CD4-positive, alpha-beta T cell treated with Interleukin-4 for 1 hour (primary cell): ENCODE measurements around the gene ITGA8.
A peak's percentile ranks its signal among the peaks of the same experiment; 100 is the strongest.
"Not testable (repeated sequence)": the region's sequence is repeated elsewhere in the genome, so short reads cannot be mapped to it uniquely, and the experiment has no call there.

Experiments used
- DNase-seq, 2 donors: peaks; one replicate each; pipeline ENCODE4 v3.0.0-alpha.2; 2020 to 2022

Gene ITGA8

GRCh38 chr10:15719899-15720634 lies at the start of gene ITGA8:
ITGA8 (minus strand) TSS chr10:15719922; CDS start chr10:15719771, 151 bp downstream.
- no peak for DNase-seq

GRCh38 chr10:15764892-15765454 lies 45.3 kb upstream of the ITGA8 start:
- no peak for DNase-seq

DNA sequence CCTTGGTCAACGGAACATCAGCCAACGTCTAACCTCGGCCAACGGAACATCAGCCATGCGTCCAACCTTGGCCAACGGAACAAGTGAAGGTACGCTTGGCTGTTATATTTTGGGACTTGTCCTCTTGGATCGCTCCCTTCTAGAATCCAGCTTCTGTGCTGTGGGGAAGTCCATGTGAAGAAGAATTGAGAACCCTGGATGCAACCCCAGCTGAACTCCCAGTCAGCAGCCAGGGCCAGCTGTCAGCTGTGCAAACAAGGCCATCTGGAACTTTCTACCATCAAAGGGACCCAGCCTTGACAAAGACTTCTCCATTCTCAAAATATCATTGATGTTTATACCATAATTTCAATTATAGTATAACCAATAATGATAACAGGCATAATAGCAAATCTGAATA lies 43.3 kb upstream of the ITGA8 start:
- no peak for DNase-seq

- not testable (repeated sequence) for DNase-seq
These were observed 42.5 kb upstream of the ITGA8 start for GRCh38 chr10:15762239-15762638.

GRCh38 chr10:15761224-15761623 lies 41.5 kb upstream of the ITGA8 start:
- DNase-seq: not testable (repeated sequence)

GRCh38 chr10:15760681-15761080 lies 41.0 kb upstream of the ITGA8 start:
- no peak for DNase-seq

DNA sequence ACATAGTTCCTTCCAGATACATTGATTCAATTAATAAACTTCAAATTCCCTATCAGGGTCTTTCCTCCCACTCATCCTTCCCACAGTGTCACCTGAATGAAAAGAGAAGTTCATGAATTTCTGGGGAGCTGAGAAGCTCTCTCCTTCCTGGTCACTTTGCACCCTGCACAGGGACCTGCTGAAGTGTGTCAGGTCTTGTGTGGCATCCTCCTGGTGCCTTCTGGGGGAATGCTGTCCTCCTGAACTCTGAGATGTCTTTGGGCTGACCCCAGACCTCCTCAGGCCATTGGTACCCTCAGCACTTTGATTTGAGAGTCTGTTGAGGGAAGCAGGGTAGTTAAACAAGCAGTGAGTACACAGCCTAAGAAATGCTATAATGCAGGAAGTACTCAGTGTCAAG lies 39.5 kb upstream of the ITGA8 start:
- DNase-seq: no peak

DNA sequence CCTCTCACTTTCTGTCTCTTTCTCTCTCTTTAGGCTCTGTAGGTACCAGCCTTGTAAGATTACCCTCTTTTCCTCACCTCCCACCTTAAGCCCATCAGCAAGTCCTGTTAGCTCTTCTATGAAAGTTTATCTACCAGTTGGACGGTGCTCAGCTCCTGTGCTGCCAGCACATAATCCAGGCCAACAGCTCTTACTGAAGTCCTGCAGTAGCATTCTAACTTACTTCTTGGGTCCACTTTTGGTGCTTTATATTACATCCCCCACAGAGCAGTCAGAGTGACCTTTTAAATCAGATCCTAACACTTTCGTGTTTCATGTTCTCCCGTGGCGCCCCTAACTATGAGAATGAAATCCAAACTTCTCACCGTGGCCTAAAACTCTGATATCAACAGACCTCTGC lies 38.9 kb upstream of the ITGA8 start:
- DNase-seq: no peak

DNA sequence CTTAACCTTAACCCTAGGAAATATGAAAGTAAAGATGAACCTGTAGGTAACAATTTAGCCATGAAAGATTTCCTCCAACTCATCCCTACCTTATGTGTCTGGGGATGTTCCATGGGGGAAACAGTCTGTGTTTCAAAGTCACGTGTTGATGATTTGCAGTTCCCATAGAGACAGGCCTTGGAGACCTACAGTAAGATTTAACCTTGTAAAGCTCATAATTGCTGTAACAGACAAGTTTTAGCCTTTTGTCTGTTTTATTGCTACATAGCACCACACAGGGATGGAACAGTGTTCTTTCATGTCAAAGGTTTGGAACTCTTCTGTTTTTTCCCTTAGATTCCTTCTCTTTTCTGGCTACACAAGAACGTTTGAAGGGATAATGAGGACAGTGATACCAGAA lies 35.2 kb upstream of the ITGA8 start:
- no peak for DNase-seq

DNA sequence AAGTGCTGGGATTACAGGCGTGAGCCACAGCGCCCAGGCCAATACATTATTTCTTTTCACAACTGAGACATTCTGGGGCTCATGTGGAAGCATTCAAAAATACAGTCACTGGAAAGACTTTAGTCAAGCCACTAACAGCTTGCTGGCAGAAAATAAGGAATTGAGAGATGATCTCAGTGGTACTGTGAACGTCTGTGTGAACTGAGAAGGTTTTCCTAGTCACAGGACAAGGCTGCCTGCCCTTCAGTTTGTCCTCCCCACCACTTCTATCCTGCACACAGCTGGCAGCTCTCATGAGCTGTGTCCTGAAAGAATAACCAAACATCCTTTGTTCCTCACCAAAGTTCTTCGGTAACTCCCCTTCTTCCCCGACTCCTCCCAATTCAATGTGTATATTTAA lies 31.3 kb upstream of the ITGA8 start:
- DNase-seq: no peak

- no peak for DNase-seq
These were observed 28.4 kb upstream of the ITGA8 start for GRCh38 chr10:15748126-15748525.

DNA sequence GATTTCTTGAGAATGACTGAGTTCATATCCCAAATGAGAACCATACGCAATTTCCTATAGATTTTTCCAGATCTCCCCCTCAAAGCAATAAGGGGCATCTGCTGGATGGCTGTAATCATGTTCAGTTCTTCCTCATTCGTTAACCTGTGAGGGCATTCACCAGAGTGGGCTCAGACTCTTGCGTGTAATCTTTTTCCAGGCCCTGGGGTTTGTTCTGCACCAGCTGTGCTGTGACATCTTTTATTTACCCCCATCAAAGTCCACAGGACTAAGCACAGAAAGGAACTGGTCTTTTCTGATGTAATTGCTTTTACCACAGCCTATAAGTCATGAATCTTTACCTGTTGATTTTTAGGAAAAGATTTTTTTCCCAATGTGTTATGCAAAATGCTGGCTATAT lies 27.9 kb upstream of the ITGA8 start:
- DNase-seq: no peak

GRCh38 chr10:15745751-15746150 lies 26.0 kb upstream of the ITGA8 start:
- DNase-seq: no peak

GRCh38 chr10:15744217-15744865 lies 24.6 kb upstream of the ITGA8 start:
- DNase-seq: peak in 1 of 2 donors; percentile 24

- DNase-seq: no peak
These were observed 23.7 kb upstream of the ITGA8 start for GRCh38 chr10:15743443-15743842.

GRCh38 chr10:15742836-15743235 lies 23.1 kb upstream of the ITGA8 start:
- DNase-seq: no peak

DNA sequence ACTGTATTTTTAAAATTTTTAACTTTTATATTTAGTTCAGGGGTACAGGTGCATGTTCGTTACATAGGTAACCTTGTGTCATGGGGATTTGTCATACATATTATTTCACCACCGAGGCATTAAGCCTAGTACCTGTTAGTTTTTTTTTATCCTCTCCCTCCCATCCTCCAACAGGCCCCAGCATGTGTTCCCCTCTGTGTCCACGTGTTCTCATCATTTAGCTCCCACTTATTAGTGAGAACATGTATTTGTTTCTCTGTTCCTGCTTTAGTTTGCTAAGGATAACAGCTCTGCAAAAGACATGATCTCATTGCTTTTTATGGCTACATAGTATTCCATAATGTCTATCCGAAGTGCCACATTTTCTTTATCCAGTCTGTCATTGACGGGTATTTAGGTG lies 22.4 kb upstream of the ITGA8 start:
- no peak for DNase-seq

GRCh38 chr10:15741581-15741980 lies 21.9 kb upstream of the ITGA8 start:
- no peak for DNase-seq

- DNase-seq: no peak
These were observed 20.5 kb upstream of the ITGA8 start for GRCh38 chr10:15740261-15740660.

- no peak for DNase-seq
These were observed 19.7 kb upstream of the ITGA8 start for GRCh38 chr10:15739254-15739970.

DNA sequence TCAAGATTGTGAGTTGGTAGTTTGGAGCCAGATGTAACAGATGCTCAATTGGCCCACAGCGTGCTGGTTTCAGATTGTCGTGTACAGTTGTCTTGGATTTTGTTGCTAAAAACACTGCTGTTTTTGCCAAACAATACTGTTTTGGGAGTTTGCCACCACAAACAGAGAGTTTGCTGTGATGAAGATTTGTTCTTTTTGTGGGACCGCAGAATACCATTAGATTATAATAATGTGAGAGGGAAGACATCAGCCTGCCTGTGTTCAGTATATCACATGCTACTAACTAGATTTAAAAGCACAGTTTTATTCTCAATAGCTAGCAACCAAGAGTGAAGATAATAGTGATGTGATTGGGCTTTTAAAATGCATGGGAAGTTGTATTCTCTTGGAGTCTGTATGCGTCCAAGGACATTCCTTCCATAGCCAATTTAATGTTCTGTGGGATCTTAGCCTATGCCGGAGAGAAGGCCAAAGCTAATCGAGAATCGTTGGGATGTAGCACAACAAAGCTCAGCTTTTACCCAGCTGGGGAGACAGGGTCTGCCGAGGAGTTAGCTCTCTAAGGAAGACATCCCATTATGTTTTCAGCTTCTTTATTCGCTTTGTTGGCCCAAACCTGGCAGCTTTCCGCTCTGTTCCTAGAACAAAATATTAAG lies 18.7 kb upstream of the ITGA8 start:
- no peak for DNase-seq

DNA sequence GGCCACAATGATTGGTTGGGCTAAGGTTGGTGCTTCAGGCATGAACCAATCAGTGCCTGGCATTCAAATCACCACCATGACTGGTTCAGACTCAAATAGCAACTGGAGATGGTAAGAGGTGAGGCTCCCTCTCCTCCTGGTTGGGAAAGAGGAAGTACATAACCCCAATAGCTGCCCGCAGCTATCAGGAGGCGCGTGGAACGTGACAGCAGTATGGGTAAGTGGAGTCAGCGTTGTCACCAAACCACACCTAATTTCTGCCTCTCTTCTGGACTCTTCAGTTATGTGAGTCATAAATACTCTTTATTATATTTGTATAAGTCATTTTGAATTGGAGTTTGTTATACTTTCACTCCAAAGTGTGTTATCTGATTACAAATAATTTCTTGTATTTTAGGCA lies 17.9 kb upstream of the ITGA8 start:
- no peak for DNase-seq

GRCh38 chr10:15735763-15736162 lies 16.0 kb upstream of the ITGA8 start:
- no peak for DNase-seq
